H9 (cell line): ENCODE measurements around the gene SLMAP. TPM values are rescaled to one million over a fixed set of nuclear protein-coding genes. Genes with fewer than 3 reads are reported as not detected.

Source experiments
- DNase-seq: peaks from one replicate; pipeline ENCODE4 v3.0.0-alpha.2; 2017
- H2AFZ ChIP-seq: one replicate; pipeline ENCODE4 v1.6.1; 2013; ENCODE audit warnings: mild to moderate bottlenecking, low read length, control low read depth, moderate library complexity
- H2AK5ac ChIP-seq: 2 replicates; pipeline ENCODE4 v1.6.1; 2013; ENCODE audit warnings: low read length, control low read depth, mixed read lengths; ENCODE audit not compliant: insufficient read length
- H2BK120ac ChIP-seq: one replicate; pipeline ENCODE4 v1.6.1; 2013; ENCODE audit warnings: low read depth, mild to moderate bottlenecking, low read length, control low read depth, inconsistent platforms; ENCODE audit not compliant: poor library complexity, severe bottlenecking
- H2BK12ac ChIP-seq: 2 replicates; pipeline ENCODE4 v1.6.1; 2013; ENCODE audit warnings: low read length, control low read depth, mixed read lengths, low read depth; ENCODE audit not compliant: insufficient read length
- H2BK15ac ChIP-seq: 2 replicates; pipeline ENCODE4 v1.6.1; 2013; ENCODE audit warnings: low read depth, low read length, control low read depth
- H2BK20ac ChIP-seq: one replicate; pipeline ENCODE4 v1.6.1; 2013; ENCODE audit warnings: low read depth, mild to moderate bottlenecking, low read length, control low read depth, inconsistent platforms; ENCODE audit not compliant: poor library complexity, severe bottlenecking
- H2BK5ac ChIP-seq: 2 replicates; pipeline ENCODE4 v1.6.1; 2013; ENCODE audit warnings: low read length, control low read depth, mixed read lengths; ENCODE audit not compliant: insufficient read length
- H3K14ac ChIP-seq: 2 replicates; pipeline ENCODE4 v1.6.1; 2013; ENCODE audit warnings: low read length, control low read depth; ENCODE audit not compliant: insufficient read depth
- H3K18ac ChIP-seq: 2 replicates; pipeline ENCODE4 v1.6.1; 2013; ENCODE audit warnings: low read depth, mild to moderate bottlenecking, mixed read lengths, low read length, control low read depth; ENCODE audit not compliant: insufficient read length
- H3K23ac ChIP-seq: 2 replicates; pipeline ENCODE4 v1.6.1; 2013; ENCODE audit warnings: low read length, control low read depth, mixed read lengths, low read depth; ENCODE audit not compliant: insufficient read length
- H3K23me2 ChIP-seq: 2 replicates; pipeline ENCODE4 v1.6.1; 2013; ENCODE audit warnings: low read depth, mild to moderate bottlenecking, mixed read lengths, low read length, control low read depth; ENCODE audit not compliant: insufficient read length, poor library complexity, severe bottlenecking
- H3K27ac ChIP-seq: 2 replicates; pipeline ENCODE4 v1.5.1; 2013; ENCODE audit warnings: low read length, control low read depth, mixed read lengths, low read depth; ENCODE audit not compliant: insufficient read length
- H3K27me3 ChIP-seq: 2 replicates; pipeline ENCODE4 v1.6.1; 2013; ENCODE audit warnings: low read length, control low read depth, inconsistent platforms; ENCODE audit not compliant: insufficient read depth
- H3K4ac ChIP-seq: 2 replicates; pipeline ENCODE4 v1.6.1; 2013; ENCODE audit warnings: low read depth, mild to moderate bottlenecking, control low read depth, inconsistent platforms, low read length, moderate library complexity
- H3K4me1 ChIP-seq: 2 replicates; pipeline ENCODE4 v1.6.1; 2013; ENCODE audit warnings: low read length, control low read depth, inconsistent platforms; ENCODE audit not compliant: insufficient read depth
- H3K4me2 ChIP-seq: 2 replicates; pipeline ENCODE4 v1.6.1; 2013; ENCODE audit warnings: low read length, control low read depth, mixed read lengths; ENCODE audit not compliant: insufficient read length, insufficient read depth
- H3K56ac ChIP-seq: 2 replicates; pipeline ENCODE4 v1.6.1; 2013; ENCODE audit warnings: low read depth, mild to moderate bottlenecking, mixed read lengths, low read length, control low read depth; ENCODE audit not compliant: insufficient read length
- H3K79me1 ChIP-seq: 2 replicates; pipeline ENCODE4 v1.6.1; 2013; ENCODE audit warnings: low read depth, mild to moderate bottlenecking, moderate library complexity, low read length, control low read depth, inconsistent platforms; ENCODE audit not compliant: insufficient read depth, poor library complexity, severe bottlenecking
- H3K79me2 ChIP-seq: 2 replicates; pipeline ENCODE4 v1.6.1; 2013; ENCODE audit warnings: low read length, control low read depth, inconsistent platforms; ENCODE audit not compliant: insufficient read depth
- H3K9ac ChIP-seq: 2 replicates; pipeline ENCODE4 v1.6.1; 2013; ENCODE audit warnings: low read length, control low read depth, mixed read lengths; ENCODE audit not compliant: insufficient read length; ENCODE audit errors: extremely low read depth
- H3K9me3 ChIP-seq: one replicate; pipeline ENCODE4 v1.6.1; 2013; ENCODE audit warnings: low read depth, low read length, inconsistent platforms; ENCODE audit not compliant: control insufficient read depth
- H3T11ph ChIP-seq: one replicate; pipeline ENCODE4 v1.6.1; 2013; ENCODE audit warnings: mild to moderate bottlenecking, low read length, control low read depth, inconsistent platforms
- H4K20me1 ChIP-seq: one replicate; pipeline ENCODE4 v1.6.1; 2013; ENCODE audit not compliant: control insufficient read depth, insufficient read length, insufficient read depth
- H4K5ac ChIP-seq: 2 replicates; pipeline ENCODE4 v1.6.1; 2013; ENCODE audit warnings: low read depth, mild to moderate bottlenecking, mixed read lengths, low read length, control low read depth; ENCODE audit not compliant: insufficient read length
- H4K8ac ChIP-seq: replicated peaks from 2 replicates; pipeline ENCODE4 v1.6.1; 2013; ENCODE audit warnings: low read length, control low read depth, mixed read lengths, low read depth; ENCODE audit not compliant: insufficient read length
- H4K91ac ChIP-seq: 2 replicates; pipeline ENCODE4 v1.6.1; 2013; ENCODE audit warnings: low read depth, mild to moderate bottlenecking, moderate library complexity, mixed read lengths, low read length, control low read depth; ENCODE audit not compliant: insufficient read length
- H3K27ac Mint-ChIP-seq, 3 experiments: 2 replicates in 2 of 3; 3 replicates in 1 of 3; pipeline ENCODE4 v1.8.0; 2020 to 2021; ENCODE audit warnings: mixed read lengths in 3 of 3, mild to moderate bottlenecking in 1 of 3, moderate library complexity in 1 of 3
- H3K27me3 Mint-ChIP-seq: 2 replicates; pipeline ENCODE4 v1.8.0; 2021; ENCODE audit warnings: low read depth, mild to moderate bottlenecking, moderate library complexity, mixed read lengths
- H3K36me3 Mint-ChIP-seq, 3 experiments: 2 replicates in 2 of 3; 3 replicates in 1 of 3; pipeline ENCODE4 v1.8.0; 2020 to 2021; ENCODE audit warnings: low read depth in 3 of 3, mixed read lengths in 3 of 3; ENCODE audit not compliant: insufficient read depth in 1 of 3
- H3K4me1 Mint-ChIP-seq, 2 experiments: 2 replicates each; pipeline ENCODE4 v1.8.0; 2020; ENCODE audit warnings: mixed read lengths in 2 of 2
- H3K4me3 Mint-ChIP-seq, 2 experiments: 2 replicates in 1 of 2; 3 replicates in 1 of 2; pipeline ENCODE4 v1.8.0; 2020 to 2021; ENCODE audit warnings: mild to moderate bottlenecking in 2 of 2, mixed read lengths in 2 of 2, moderate library complexity in 1 of 2
- H3K9me3 Mint-ChIP-seq, 2 experiments: 2 replicates in 1 of 2; 3 replicates in 1 of 2; pipeline ENCODE4 v1.8.0; 2020; ENCODE audit warnings: mild to moderate bottlenecking in 2 of 2, mixed read lengths in 2 of 2, moderate library complexity in 1 of 2
- CTCF ChIP-seq: fragments of 200-600 bp; sonication (generic); conservative IDR thresholded peaks from 3 replicates; pipeline ENCODE4 v1.8.0; 2021; ENCODE audit warnings: antibody characterized with exemption, mild to moderate bottlenecking
- WGBS: extraction: QIAGEN DNeasy Blood & Tissue Kit; methylation state at CpG from one replicate; pipeline ENCODE4 v1.1.7; 2013; ENCODE audit warnings: missing lambda C conversion rate, low lambda C conversion rate, mixed read lengths; ENCODE audit not compliant: insufficient read length; ENCODE audit errors: extremely low coverage; 5-methylcytosine and 5-hydroxymethylcytosine counted together
- total RNA-seq: library from RNA; stranded (reverse); gene quantifications from 2 replicates; pipeline ENCODE4 v1.2.1, GENCODE V29; 2021

Gene SLMAP
- total RNA-seq, 1 experiment from 2014 or later = 65.1 TPM

GRCh38 chr3:57896031-57896430 is 139.9 kb downstream of the SLMAP start:
- Histone ChIP-seq H2AFZ (no peak overlapping the region), H2BK120ac (no peak overlapping the region), H3K9ac (no peak overlapping the region), H3K27me3 (no peaks in the 10 kb centered on the region), H4K5ac (no peak overlapping the region), H3K4me2 (no peak overlapping the region), H2BK15ac (no peak overlapping the region), H3K79me2 (no peaks in the 10 kb centered on the region), H4K8ac (no peak overlapping the region), H3K14ac (no peak overlapping the region), H3K9me3 (no peaks in the 10 kb centered on the region), H3K23me2 (no peaks in the 10 kb centered on the region), H2AK5ac (no peak overlapping the region), H3K18ac (no peak overlapping the region), H4K20me1 (no peaks in the 10 kb centered on the region), H3K56ac (no peak overlapping the region), H3T11ph (no peak overlapping the region), H3K4ac (no peak overlapping the region), H4K91ac (no peak overlapping the region), H3K23ac (no peak overlapping the region), H3K27ac (no peak overlapping the region), H3K79me1 (no peaks in the 10 kb centered on the region), H3K4me1 (no peaks in the 10 kb centered on the region), H2BK5ac (no peak overlapping the region), H2BK20ac (no peak overlapping the region), H2BK12ac (no peak overlapping the region)
- Mint-ChIP-seq H3K4me3 (no peak overlapping the region), H3K27ac (no peak overlapping the region), H3K27me3 (no peaks in the 10 kb centered on the region), H3K4me1 (no peaks in the 10 kb centered on the region), H3K36me3 (peaks cover 4 to 24% (median 16%) of the 10 kb centered on the region in 3 experiments; a peak in 6 of 7 replicates), H3K9me3 (no peaks in the 10 kb centered on the region)
- DNase-seq = no peak
- TF ChIP-seq CTCF = no peak
- WGBS = no CpG with 5 or more reads among the region's 4 CpGs
